HT1080 (cell line): ENCODE results near the gene MYO16. TPM values are rescaled to one million over a fixed set of nuclear protein-coding genes. Genes with fewer than 3 reads are reported as not detected.

Experiments
- DNase-seq: peaks from one replicate; pipeline ENCODE4 v3.0.0-alpha.2; 2015; ENCODE audit warnings: low read depth
- total RNA-seq: library from RNA; depleted of rRNA; stranded (reverse); fragments of >200 nt; shearing (Covaris generic); gene quantifications from 2 replicates; pipeline ENCODE4 v1.2.3, GENCODE V29; 2014

The MYO16 gene
- total RNA-seq, 1 experiment from 2014 or later, result not detected

DNA sequence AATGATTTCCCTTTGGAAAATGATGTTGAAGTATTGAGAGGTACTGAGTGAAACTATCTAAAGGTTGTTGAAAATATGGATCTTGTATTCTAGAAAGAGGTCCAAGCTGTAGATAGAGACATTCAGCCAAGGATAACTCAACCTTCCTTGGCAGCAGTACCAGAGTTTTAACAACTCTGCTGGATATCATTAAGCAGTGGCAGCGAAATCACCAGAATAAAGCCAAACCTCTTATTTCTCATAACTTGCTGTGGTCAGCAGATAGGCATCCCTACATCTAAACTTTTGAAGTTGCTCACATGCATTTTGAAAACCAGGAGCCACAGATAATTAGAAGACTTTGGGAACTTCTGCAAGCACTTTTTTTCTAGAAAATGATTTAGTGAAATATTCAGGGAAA, 597.2 kb downstream of the MYO16 start:
- no peak for DNase-seq

DNA sequence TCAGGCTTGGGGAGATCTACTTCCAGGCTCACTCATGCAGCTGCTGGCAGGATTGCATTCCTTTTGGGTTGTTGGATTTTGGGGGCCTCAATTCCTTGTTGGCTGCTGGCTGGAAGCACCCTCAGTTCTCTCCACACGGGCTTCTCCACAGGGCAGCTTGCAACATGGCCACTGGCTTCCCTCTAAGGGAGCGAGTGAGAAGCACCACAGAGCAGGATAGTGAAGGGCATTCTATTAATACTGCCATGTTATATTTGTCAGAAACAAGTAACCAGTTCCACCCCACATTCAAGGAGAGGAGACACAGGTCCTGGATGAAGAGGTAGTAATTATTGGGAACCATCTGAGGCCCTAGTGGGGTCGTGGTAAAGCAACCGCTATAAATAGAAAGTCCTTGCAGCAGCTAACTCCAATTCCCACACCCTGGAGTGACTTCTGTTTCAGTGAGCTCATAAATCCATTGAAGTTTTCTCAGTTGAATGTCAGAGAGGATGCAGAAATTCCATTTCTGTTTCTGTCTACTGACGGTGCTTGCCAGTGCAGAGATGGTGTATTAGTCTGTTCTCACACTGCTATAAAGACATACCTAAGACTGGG, 598.0 kb downstream of the MYO16 start:
- DNase-seq, result no peak

DNA sequence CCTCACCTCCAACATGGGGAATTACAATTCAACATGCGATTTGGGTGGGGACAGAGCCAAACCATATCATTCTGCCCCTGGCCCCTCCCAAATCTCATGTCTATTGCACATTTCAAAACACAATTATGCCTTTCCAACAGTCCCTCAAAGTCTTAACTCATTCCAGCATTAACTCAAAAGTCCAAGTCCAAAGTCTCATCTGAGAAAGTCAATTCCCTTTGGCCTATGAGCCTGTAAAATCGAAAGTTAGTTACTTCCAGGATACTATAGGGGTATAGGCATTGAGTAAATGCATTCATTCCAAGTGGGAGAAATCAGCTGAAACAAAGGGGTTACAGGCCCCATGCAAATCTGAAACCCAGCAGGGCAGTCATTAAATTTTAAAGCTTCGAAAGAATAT, 598.8 kb downstream of the MYO16 start:
- no peak for DNase-seq

DNA sequence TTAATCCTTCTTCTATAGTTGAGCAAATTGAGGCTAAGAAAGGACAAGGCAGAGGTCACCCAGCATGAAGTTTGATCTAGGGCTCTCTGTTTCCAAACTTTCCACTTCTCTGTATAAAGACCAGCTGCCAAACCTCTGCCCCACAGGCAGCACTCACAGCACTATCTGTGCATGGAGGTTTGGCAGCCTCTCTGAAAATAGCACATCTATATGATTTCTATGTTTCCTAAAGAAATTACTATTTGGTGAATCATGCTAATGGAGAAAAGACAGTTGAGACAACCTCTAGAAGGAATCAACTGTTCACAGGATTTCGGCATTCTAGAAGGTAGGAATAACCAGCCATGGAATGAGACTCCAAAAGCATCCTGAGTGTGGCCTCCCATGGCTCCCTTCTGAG, 602.5 kb downstream of the MYO16 start:
- DNase-seq, result no peak

DNA sequence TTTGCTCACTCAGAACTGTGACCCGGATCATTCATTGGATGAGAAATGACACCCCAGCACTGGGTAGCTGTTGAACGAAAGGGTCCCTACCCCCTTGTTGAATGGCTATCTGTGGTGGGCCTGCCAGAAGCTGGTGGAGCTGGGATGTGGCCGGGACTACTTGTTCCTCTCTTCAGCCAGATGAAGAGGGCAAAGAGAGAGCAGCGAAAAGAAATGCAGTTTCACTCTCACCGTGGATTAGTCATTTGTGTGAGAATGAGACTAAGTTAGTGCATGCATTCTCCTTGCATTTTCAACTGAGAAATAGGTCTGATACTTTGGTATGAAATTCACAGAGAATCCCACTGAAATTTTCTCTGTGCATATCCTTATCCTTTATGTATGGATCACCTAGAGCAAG, 603.9 kb downstream of the MYO16 start:
- no peak for DNase-seq

DNA sequence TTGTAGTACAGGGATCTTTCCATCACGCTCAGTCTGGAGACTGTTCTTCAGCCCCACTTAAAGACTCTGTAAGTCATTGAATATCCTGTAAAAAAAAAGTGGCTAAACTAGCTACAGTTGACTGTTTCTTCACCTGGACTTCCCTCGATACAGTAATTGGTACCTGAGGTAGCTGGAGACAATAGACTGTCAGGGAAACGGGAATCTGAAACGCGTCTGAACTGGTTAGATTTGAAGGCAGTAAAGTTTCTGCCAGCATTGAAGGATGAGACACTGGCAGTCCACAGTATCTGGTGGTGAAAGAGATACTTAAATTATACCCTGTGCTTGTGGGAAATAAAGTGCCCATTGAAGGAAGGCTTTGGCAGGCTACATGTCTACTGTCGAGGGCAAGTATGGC, 606.5 kb downstream of the MYO16 start:
- DNase-seq, result no peak

DNA sequence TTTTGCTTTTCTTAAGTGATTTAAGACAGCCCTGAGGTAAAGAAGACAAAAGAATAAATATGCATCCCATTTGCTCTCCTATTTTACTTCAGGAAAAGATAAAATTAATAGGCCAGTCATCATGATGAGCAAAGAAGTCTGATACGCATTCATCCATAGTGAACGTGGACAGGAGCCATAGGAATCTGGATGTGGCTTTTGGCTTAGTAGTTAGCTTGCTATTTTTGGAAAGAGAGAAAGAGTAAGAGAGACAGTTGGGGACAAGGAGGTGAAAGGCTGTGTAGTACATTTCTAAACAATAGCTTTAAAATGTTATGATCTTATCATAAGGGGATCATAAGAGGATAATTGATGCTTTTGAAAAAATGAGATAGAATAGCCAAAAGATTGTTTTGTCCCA, 611.7 kb downstream of the MYO16 start:
- no peak for DNase-seq

DNA sequence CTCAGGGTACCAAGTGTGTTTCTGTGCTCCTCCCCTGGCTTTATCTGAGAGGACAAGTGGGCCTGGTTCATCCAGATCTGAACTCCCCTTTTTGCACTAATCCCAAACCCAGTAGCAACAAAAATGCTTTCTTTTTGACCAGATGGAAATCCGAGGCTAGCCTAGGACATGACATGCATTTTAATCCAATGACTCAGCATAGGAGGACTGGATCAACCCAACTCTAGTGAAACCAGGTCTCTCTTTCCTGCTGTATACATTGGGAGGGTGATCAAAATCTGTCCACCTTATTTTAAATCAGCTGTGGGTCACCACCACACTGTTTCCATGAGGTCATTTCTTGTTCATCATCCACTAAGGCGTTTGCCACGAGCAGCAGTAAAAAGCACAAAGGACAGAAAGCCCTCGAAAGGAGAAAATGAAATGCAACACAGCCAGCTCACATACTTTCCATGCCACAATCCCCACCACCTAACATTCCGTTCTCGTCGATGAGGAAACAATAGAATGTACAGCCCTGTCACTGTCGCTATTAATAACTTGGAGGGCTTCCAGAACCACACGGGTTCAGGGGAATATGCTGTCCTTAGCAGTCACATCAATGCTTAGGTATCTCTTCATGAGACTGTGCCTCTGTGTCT, 614.0 kb downstream of the MYO16 start:
- peak; percentile 92 for DNase-seq

DNA sequence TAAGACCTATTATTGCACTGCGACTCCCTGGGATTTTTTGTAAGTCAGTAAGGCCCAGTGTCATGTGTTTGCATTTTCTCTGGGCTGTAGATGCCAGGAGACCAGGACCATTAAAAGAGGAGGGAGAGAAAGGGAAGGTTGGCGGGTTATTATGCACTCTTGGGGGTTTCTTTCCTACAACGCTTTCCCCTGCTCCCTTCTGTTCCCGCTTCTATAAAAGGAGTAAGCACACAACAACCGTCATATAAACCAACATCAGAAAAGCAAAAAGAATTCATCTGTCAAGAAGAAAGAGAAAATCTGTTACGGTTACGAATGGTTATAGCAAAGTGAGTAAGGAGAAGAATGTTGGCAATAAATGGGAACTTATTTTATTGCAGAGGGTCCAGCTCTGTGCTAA, 615.2 kb downstream of the MYO16 start:
- DNase-seq, result no peak

DNA sequence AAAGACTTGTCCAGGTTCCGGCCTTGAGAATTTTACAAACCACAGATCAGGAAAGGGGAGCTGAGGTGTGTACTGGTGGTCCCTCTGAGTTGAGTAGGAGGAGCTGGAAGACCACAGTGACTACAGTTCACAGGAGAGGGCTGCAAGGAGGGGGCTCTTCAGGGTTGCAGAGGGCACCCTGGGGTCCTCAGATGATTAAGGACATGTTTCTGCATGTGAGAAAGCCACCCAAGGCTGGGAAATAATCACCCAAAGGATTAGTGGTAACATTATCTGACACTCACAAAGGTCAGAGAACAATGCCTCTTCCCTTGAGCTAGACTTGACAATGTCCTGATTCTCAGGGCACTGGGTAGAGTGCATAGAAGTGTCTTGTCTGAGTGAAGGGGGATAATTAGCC, 616.6 kb downstream of the MYO16 start:
- peak; percentile 40 for DNase-seq

DNA sequence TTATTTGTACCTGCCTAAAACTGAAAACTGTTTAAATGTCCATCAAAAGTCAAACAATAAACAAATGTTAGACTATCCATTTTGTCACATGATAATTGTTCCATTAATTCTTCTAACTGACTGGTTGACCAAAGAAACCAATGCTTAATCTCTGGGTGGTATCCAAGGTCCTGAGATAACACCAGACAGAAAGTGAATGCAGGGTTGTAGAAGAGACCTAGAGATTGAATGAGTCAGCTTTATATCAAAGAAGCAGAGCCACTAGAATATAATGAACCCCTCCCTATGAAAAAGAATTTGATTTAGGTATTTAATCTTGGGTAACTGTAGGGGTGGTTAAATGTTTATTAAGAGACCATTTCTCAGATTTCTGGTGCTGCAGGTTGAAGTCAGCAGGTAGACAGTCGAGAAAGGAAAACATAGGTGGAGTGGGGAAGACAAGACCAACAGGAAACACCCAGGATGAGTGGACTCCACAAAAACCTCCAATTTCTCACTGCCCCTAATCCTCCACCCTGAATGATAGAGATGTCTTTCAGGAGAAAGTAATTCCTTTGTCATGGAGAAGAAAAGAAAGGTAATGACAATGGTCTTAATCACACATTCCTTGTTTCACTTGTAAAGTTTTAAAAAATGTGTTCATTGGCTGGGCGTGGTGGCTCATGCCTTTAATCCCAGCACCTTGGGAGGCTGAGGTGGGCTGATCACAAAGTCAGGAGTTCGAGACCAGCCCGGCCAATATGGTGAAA, 620.5 kb downstream of the MYO16 start:
- peak; percentile 82 for DNase-seq

DNA sequence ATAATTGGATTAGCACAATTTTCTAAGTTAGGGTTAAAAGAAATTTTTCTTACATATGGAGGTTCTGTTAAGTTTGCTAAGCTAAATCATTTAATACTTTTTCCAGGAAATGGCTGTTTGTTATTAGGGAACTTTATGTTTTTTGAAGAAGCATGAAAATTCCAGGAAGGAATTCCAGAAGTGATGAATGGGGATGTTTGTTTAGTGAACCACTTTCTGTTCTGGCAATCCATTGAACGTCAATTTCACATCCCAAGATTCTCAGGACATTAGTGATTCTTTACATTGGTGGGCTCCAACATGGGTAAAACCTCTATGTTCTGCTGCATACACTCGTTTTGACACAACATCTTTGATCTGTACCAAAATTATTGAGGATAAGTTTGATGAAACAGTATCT, 622.5 kb downstream of the MYO16 start:
- DNase-seq, result no peak

DNA sequence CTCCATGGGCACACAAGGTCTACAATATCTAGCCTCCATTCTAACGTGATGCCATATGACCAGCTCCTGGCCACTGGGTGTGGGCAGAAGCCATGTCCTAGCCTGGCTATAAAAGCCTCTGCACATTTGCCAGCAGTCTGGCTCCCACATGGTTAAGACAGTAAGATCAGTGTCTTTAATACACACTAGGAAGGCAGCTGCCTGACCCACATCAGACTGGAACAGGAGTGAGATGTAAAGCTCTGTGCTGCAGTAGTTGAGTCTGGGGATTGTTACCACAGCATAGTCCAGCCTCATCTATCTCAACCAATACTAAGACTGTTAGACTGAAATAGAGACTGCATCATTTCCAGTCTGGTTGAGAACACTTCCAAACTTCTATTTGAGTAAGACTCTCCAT, 623.9 kb downstream of the MYO16 start:
- no peak for DNase-seq

DNA sequence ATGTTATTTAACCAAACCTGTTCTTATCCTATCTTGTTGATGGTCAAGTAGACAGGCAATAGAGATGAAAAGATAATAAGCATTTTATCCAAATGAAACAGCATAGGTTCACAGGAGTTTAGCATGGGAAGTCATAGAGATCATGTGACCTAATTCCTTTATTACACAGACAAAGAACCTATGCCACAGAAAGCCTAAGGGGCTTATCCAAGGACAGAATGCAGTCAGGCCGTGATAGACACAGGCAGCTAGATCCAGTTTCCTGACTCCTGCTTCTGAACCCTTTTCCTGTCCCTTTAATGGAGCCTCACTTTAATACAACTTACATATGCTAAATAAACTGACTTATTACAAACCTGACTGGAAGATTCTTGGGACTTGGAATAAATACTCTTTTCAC, 624.9 kb downstream of the MYO16 start:
- no peak for DNase-seq

DNA sequence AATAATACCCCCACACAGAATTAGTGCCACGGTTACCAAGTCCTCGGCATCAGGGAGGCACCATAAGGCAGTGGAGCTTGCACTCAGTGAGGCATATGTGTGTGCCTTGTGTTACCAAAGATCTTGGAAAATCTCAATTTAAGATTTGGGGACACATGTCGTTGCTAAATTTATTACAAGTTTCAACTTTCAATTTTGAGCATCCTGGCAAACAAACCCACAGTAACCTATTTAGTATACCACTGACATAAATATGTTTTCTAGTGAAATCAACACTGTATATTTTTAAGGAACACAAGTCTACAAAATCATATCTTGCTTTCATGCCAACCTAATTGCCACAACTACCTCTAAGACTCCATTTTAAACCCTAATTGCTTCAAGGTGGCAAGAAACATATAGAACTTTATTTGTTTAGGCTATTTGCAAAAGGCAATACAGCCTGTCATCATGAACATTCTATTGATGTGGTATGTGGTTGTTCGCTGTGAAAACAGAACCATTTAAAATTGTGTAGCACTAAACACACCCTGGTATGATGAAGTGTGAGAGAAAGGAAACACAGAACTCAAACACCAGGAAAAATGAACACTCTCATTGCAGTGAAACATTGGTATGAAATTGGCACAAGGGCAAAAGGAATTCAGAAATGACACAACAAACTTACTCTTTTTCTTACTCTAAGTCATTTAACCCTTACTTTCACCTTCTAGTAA, 625.9 kb downstream of the MYO16 start:
- DNase-seq, result no peak

DNA sequence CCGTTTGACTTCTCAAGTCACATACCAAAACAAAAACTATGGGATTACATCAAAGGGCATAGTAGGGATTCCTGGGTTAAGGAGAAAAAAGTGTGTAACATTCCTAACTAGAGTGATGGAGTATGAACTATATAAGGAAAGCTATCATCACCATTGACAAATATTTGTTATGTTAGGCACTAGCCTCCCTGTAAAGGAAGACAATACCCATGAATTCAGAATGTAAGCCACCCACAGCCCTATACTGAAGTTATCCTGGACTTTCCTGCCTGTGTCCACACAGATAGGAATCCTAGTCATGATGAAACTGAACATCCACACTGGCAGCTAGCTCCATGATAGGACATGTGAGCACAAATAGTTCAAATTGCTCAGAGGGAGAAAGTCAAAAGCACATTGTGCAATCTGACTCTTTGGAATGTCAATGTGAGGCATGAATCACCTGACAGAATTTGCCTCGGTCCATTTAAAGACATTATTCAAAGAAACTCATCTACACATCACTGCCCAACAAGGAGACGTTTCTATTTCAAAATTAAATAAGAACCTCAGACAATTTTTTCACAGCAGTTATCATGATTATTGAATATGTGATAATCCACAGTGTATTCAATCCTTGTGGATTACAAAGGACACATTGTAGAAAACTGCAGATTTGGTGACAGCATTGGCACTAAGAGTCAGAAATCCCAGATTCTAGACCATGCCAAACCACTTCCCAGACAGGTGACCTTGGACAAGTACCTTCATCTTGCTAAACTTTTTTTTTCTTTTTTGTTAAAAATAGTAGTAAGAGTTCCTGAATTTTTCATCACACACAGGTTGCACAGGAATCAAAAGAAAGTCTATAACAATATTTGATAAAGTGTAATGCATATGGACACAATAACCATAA, 627.7 kb downstream of the MYO16 start:
- DNase-seq, result peak; percentile 96
